Breast epithelium (tissue), 4 donors: ENCODE measurements around the gene NDST1. TPM values are rescaled to one million over a fixed set of nuclear protein-coding genes. Genes with fewer than 3 reads are reported as not detected.

Experiments
- DNase-seq, 2 donors: peaks; one replicate each; pipeline ENCODE4 v3.0.0-alpha.2; 2019; ENCODE audit warnings: low spot score in 2 of 2
- H3K27ac ChIP-seq, 2 donors: fragments of 200-600 bp; sonication (generic) in 1 of 2; one replicate each; pipeline ENCODE4 v1.5.1; 2016 to 2019; ENCODE audit warnings: mild to moderate bottlenecking in 1 of 2
- H3K27me3 ChIP-seq, 2 donors: fragments of 200-600 bp; sonication (generic) in 1 of 2; one replicate each; pipeline versions ENCODE4 v1.5.1 to v1.6.0; 2017 to 2019; ENCODE audit warnings: control low read depth in 1 of 2, mild to moderate bottlenecking in 1 of 2
- H3K36me3 ChIP-seq: fragments of 200-600 bp; one replicate; pipeline ENCODE4 v1.5.1; 2019
- H3K4me1 ChIP-seq, 2 donors: fragments of 200-600 bp; sonication (generic); one replicate each; pipeline ENCODE4 v1.5.1; 2016 to 2019; ENCODE audit warnings: control low read depth in 1 of 2
- H3K4me3 ChIP-seq, 3 donors: fragments of 200-600 bp; sonication (generic); 1 replicate in 2 of 3; 2 replicates in 1 of 3; pipeline ENCODE4 v1.5.1; 2016 to 2019; ENCODE audit warnings: mild to moderate bottlenecking in 3 of 3, moderate library complexity in 2 of 3
- H3K9me3 ChIP-seq, 2 donors: fragments of 200-600 bp; sonication (generic) in 1 of 2; one replicate each; pipeline ENCODE4 v1.5.1; 2016 to 2019; ENCODE audit warnings: control low read depth in 1 of 2
- CTCF ChIP-seq, 3 donors: fragments of 450-650 bp; IDR thresholded peaks; one replicate each; pipeline ENCODE4 v1.5.1; 2016 to 2017; ENCODE audit warnings: antibody characterized with exemption in 3 of 3, mild to moderate bottlenecking in 3 of 3, moderate library complexity in 3 of 3
- POLR2A ChIP-seq: fragments of 450-650 bp; IDR thresholded peaks from one replicate; pipeline ENCODE4 v1.6.1; 2016; ENCODE audit warnings: antibody characterized with exemption, mild to moderate bottlenecking, moderate library complexity
- POLR2AphosphoS5 ChIP-seq, 3 donors: sonication (generic); formaldehyde crosslinking; IDR thresholded peaks; one replicate each; pipeline ENCODE4 v1.6.1; 2017; ENCODE audit warnings: antibody characterized with exemption in 3 of 3
- intact Hi-C: fragments of 100-400 bp; cut with DNase I; formaldehyde crosslinking; loops from one replicate; pipeline ENCODE4 v1.15.1; 2023; ENCODE audit warnings: low total_unique reads
- total RNA-seq, 3 donors: library from RNA; depleted of rRNA; stranded (reverse); fragments of >200 nt; gene quantifications; one replicate each; pipeline ENCODE4 v1.1.0, GENCODE V29; 2016

Gene NDST1
- total RNA-seq, 3 donors from 2014 or later: 46.7 to 92.3 (median 74.1) TPM

- no peak overlapping the region for H3K4me3 ChIP-seq
- intact Hi-C loops: no loop called here
- no peaks in the 10 kb centered on the region for H3K27me3 ChIP-seq
- H3K36me3 ChIP-seq: no peaks in the 10 kb centered on the region
- no peak for DNase-seq
- no peaks in the 10 kb centered on the region for H3K9me3 ChIP-seq
- TF ChIP-seq POLR2AphosphoS5 (IDR thresholded peaks at IDR 0.05) (no peak), POLR2A (no peak), CTCF (IDR thresholded peaks at IDR 0.05) (no peak)
- H3K27ac ChIP-seq: peak overlapping the region in 1 of 2 donors; percentile 12
- no peaks in the 10 kb centered on the region for H3K4me1 ChIP-seq
Observed at GRCh38 chr5:150567031-150567717, 59.2 kb downstream of the NDST1 start.

GRCh38 chr5:150568663-150569062, 60.7 kb downstream of the NDST1 start:
- Histone ChIP-seq H3K27ac (no peak overlapping the region), H3K4me3 (no peak overlapping the region), H3K9me3 (no peaks in the 10 kb centered on the region), H3K4me1 (no peaks in the 10 kb centered on the region), H3K36me3 (no peaks in the 10 kb centered on the region), H3K27me3 (no peaks in the 10 kb centered on the region)
- intact Hi-C loops: no loop called here
- peak in 1 of 2 donors; percentile 41 for DNase-seq
- TF ChIP-seq POLR2A: no peak
- TF ChIP-seq CTCF (IDR thresholded peaks at IDR 0.05): no peak
- TF ChIP-seq POLR2AphosphoS5 (IDR thresholded peaks at IDR 0.05): no peak

GRCh38 chr5:150570333-150570732, 62.4 kb downstream of the NDST1 start:
- no peaks in the 10 kb centered on the region for H3K9me3 ChIP-seq
- H3K4me1 ChIP-seq: no peaks in the 10 kb centered on the region
- no peak for TF ChIP-seq POLR2AphosphoS5 (IDR thresholded peaks at IDR 0.05)
- no peak for TF ChIP-seq POLR2A
- TF ChIP-seq CTCF (IDR thresholded peaks at IDR 0.05): no peak
- no peak overlapping the region for H3K27ac ChIP-seq
- DNase-seq: peak in 1 of 2 donors; percentile 20
- intact Hi-C loops: no loop called here
- no peak overlapping the region for H3K4me3 ChIP-seq
- no peaks in the 10 kb centered on the region for H3K27me3 ChIP-seq
- no peaks in the 10 kb centered on the region for H3K36me3 ChIP-seq

GRCh38 chr5:150571836-150572235, 63.9 kb downstream of the NDST1 start:
- Histone ChIP-seq H3K27me3 (no peaks in the 10 kb centered on the region), H3K9me3 (no peaks in the 10 kb centered on the region), H3K27ac (no peak overlapping the region), H3K4me1 (no peaks in the 10 kb centered on the region), H3K4me3 (no peak overlapping the region), H3K36me3 (no peaks in the 10 kb centered on the region)
- TF ChIP-seq POLR2A (no peak), CTCF (IDR thresholded peaks at IDR 0.05) (no peak), POLR2AphosphoS5 (IDR thresholded peaks at IDR 0.05) (no peak)
- intact Hi-C loops: no loop called here
- no peak for DNase-seq

GRCh38 chr5:150573216-150573615, 65.3 kb downstream of the NDST1 start:
- H3K4me3 ChIP-seq: no peak overlapping the region
- no peaks in the 10 kb centered on the region for H3K36me3 ChIP-seq
- TF ChIP-seq POLR2A (no peak), POLR2AphosphoS5 (IDR thresholded peaks at IDR 0.05) (no peak), CTCF (IDR thresholded peaks at IDR 0.05) (no peak)
- no peak for DNase-seq
- H3K4me1 ChIP-seq: no peaks in the 10 kb centered on the region
- no peaks in the 10 kb centered on the region for H3K9me3 ChIP-seq
- H3K27me3 ChIP-seq: no peaks in the 10 kb centered on the region
- no peak overlapping the region for H3K27ac ChIP-seq
- intact Hi-C loops: no loop called here
